AG04450 (cell line): ENCODE measurements around the gene HOXB7. TPM values are rescaled to one million over a fixed set of nuclear protein-coding genes. Genes with fewer than 3 reads are reported as not detected.

ENCODE experiments used
- CTCF ChIA-PET: fragments of 300-600, 350-600 bp; formaldehyde crosslinking; extraction: SDS; loops from one replicate; lab custom pipeline; 2022; ENCODE audit warnings: antibody characterized with exemption, inconsistent platforms; lab: Charles Lee
- POLR2A ChIA-PET: fragments of 350-600 bp; formaldehyde crosslinking; extraction: SDS; loops from one replicate; lab custom pipeline; 2021; ENCODE audit warnings: antibody characterized with exemption, inconsistent platforms; lab: Yijun Ruan, JAX
- DNase-seq: peaks from one replicate; pipeline ENCODE4 v3.0.0-alpha.2; 2011; ENCODE audit warnings: low read depth, low spot score
- H3K27ac ChIP-seq: one replicate; pipeline ENCODE4 v1.5.1; 2012; ENCODE audit warnings: low read depth, low read length, control low read depth
- H3K27me3 ChIP-seq: one replicate; pipeline ENCODE4 v1.6.0; 2012; ENCODE audit warnings: low read length; ENCODE audit not compliant: control insufficient read depth, insufficient read depth
- H3K4me3 ChIP-seq: 2 replicates; pipeline ENCODE4 v1.5.1; 2011; ENCODE audit warnings: mild to moderate bottlenecking, low read depth, low read length, control low read depth
- H3K9me3 ChIP-seq: 2 replicates; pipeline ENCODE4 v1.5.1; 2012; ENCODE audit warnings: low read length; ENCODE audit not compliant: control insufficient read depth, insufficient read depth
- CTCF ChIP-seq: IDR thresholded peaks from 2 replicates; pipeline ENCODE4 v1.5.1; 2011; ENCODE audit warnings: low read depth, low read length, control low read depth, inconsistent platforms
- polyA plus RNA-seq: library from polyadenylated mRNA; depleted of rRNA; stranded (reverse); fragments of >200 nt; gene quantifications from 2 replicates; pipeline ENCODE4 v1.2.3, GENCODE V29; 2011

Gene HOXB7
- polyA plus RNA-seq, 1 experiment = 11.3 TPM

- peak overlapping the region; percentile 65 for H3K4me3 ChIP-seq
- POLR2A ChIA-PET = interaction anchor here (0.6 to 1.3 kb wide), 3 partner anchors 16 to 26 kb away, joined by 3 to 4 read pairs (median 4); no protein-coding TSS in a partner anchor
- peak overlapping the region; percentile 77 for H3K27ac ChIP-seq
- CTCF ChIA-PET = no interaction called here
- DNase-seq = no peak
- no peaks in the 10 kb centered on the region for H3K27me3 ChIP-seq
- no peak for TF ChIP-seq CTCF
- no peaks in the 10 kb centered on the region for H3K9me3 ChIP-seq
These were observed 47.9 kb downstream of the HOXB7 start for GRCh38 chr17:48562934-48563333.

- TF ChIP-seq CTCF = peak; percentile 60
- POLR2A ChIA-PET = interaction anchor here (0.6 to 1.6 kb wide), 5 partner anchors 10 to 31 kb away, joined by 3 to 6 read pairs (median 5); no protein-coding TSS in a partner anchor
- peak overlapping the region; percentile 77 for H3K27ac ChIP-seq
- H3K4me3 ChIP-seq = peak overlapping the region; percentile 65
- H3K27me3 ChIP-seq = no peaks in the 10 kb centered on the region
- H3K9me3 ChIP-seq = no peaks in the 10 kb centered on the region
- CTCF ChIA-PET = no interaction called here
- no peak for DNase-seq
These were observed 48.7 kb downstream of the HOXB7 start for GRCh38 chr17:48561884-48562810.

GRCh38 chr17:48559840-48560817, 50.7 kb downstream of the HOXB7 start:
- no peaks in the 10 kb centered on the region for H3K27me3 ChIP-seq
- H3K4me3 ChIP-seq = peak overlapping the region; percentile 54
- TF ChIP-seq CTCF = no peak
- DNase-seq = no peak
- ChIA-PET POLR2A (interaction anchor here (0.8 to 1.6 kb wide), 5 partner anchors 8 to 21 kb away, joined by 3 to 9 read pairs (median 4); no protein-coding TSS in a partner anchor), CTCF (interaction anchor here (0.6 to 1.3 kb wide), 6 partner anchors 10 to 224 kb away, joined by 3 to 6 read pairs (median 4); partner anchors contain the start of gene HOXB5)
- H3K9me3 ChIP-seq = no peaks in the 10 kb centered on the region
- peak overlapping the region; percentile 88 for H3K27ac ChIP-seq

GRCh38 chr17:48559122-48559839, 51.5 kb downstream of the HOXB7 start:
- Histone ChIP-seq H3K4me3 (peak overlapping the region; percentile 54), H3K27ac (peak overlapping the region; percentile 88), H3K9me3 (no peaks in the 10 kb centered on the region; the same call in 1 of the 2 replicates), H3K27me3 (no peaks in the 10 kb centered on the region)
- ChIA-PET CTCF (interaction anchor here (0.5 to 1.3 kb wide), 7 partner anchors 11 to 223 kb away, joined by 3 to 6 read pairs (median 3); partner anchors contain the start of gene HOXB5), POLR2A (interaction anchor here (0.8 to 1.2 kb wide), 3 partner anchors 9 to 21 kb away, joined by 3 to 9 read pairs (median 3); no protein-coding TSS in a partner anchor)
- no peak for TF ChIP-seq CTCF
- no peak for DNase-seq
